Cerebellar cortex (tissue), 1 donor: ENCODE results near the gene S100A13.
A peak's percentile ranks its signal among the peaks of the same experiment; 100 is the strongest.

Experiments
- DNase-seq: peaks from one replicate; pipeline ENCODE4 v3.0.0-alpha.2; 2015; ENCODE audit warnings: low spot score

Gene S100A13

GRCh38 chr1:153626477-153626903 lies 815 bp downstream of the S100A13 start:
- DNase-seq: no peak

- DNase-seq: no peak
Measured at GRCh38 chr1:153624965-153625611, 2.2 kb downstream of the S100A13 start.

GRCh38 chr1:153623101-153623500 lies 4.2 kb downstream of the S100A13 start:
- DNase-seq: no peak

- DNase-seq: no peak
Measured at GRCh38 chr1:153619171-153619570, 8.1 kb downstream of the S100A13 start.

DNA sequence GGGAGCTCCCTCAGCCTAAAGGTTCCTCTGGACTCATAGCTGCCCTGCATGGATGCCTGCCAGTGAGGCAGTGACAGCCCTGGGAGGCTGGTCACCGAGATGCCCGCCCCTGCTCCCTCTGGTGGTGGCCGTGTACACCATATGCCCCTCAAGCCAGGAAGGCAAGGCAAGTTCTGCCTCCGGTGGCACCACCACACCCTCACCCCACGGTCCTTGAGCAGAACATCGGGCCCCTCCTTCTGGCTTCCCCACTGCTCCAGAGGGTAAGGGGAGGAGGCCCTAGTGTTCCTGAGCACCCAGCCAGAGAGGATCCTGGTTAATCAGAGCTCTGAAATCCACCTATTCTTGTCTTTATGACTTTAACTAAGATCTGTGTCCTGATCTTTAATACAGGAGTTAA lies 9.6 kb downstream of the S100A13 start:
- DNase-seq: peak; percentile 52

DNA sequence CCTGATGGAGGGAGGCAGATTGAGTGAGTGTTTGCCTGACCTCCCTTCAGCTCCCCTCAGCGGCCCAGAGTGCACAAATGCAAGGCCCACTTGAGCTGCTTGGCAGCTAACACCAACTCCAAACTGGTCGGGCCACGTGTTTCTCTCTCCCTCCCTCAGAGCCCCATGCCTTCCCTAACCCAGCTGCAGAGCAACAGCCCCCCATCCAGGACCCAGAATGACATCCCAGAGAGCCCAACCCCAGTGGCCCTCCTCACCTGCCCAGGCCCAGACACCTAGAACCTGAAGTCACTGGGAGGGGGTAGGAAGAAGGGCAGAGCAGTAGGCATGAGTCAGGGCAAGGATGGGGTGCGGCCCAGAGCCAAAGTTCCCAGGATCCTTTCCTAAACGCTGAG lies 10.4 kb downstream of the S100A13 start:
- DNase-seq: no peak

GRCh38 chr1:153616144-153616916 lies 11.0 kb downstream of the S100A13 start, which contains the start of gene S100A14:
S100A14 (minus strand) TSS chr1:153616325; CDS start chr1:153615858, 467 bp downstream.
- no peak for DNase-seq

- DNase-seq: no peak
Measured at GRCh38 chr1:153615406-153615805, 11.9 kb downstream of the S100A13 start.

GRCh38 chr1:153614906-153615305 lies 12.4 kb downstream of the S100A13 start:
- no peak for DNase-seq

GRCh38 chr1:153614189-153614900 lies 13.0 kb downstream of the S100A13 start:
- no peak for DNase-seq

DNA sequence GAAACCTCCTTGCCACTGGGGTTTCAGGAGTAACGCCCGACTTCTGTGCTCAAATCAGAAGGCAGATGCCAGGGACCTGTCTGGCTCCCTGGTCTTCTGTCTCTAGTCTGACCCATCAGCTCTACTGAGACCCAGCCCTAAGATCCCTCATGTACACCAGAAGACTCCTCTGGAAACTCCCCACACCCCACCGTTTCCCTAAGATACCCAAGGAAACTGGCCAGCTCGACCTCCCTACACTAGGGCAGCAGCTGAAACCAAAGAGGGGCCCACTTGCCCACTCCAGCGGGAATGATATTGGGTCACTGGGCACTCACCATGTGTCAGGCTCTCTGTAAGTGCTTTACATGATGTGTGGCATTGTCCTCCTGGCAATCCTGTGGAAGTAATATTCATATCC lies 13.9 kb downstream of the S100A13 start:
- no peak for DNase-seq

- DNase-seq: peak; percentile 44
Measured at GRCh38 chr1:153612755-153613331, 14.5 kb downstream of the S100A13 start, which contains the start of gene S100A16. S100A16 (minus strand) TSS chr1:153613137; CDS start chr1:153608151, 4,986 bp downstream.

DNA sequence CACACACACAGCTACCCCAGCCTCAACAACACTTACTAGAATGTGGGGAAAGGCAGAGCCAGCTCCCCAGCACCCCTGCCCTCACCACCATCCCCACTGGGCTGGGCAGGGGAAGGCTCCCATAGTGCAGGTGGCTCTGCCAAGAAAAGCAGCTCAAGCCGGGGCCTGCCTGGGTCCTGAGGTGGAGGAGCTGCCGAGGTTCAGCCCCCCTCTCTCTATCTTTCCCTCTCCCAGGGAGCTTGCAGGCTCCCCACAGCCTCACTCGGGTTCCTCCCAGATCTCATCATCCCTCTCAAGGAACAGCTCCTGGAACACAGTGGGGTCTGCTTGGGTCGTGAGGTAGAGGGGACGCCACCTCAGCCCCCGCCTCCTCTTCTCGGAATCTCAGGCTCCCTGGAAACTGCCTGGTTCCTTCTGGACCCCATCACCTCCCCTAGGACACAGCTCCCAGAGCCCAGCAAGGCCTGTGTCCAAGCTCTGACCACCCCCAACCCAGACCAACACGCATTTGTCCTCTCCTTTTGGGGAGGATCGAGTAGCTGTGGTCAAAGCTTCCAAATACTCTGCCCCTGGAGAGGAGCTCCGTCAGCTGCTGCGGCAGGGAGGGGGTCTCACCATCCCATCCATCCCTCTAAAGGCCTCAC lies 15.1 kb downstream of the S100A13 start:
- no peak for DNase-seq

GRCh38 chr1:153611356-153611755 lies 15.9 kb downstream of the S100A13 start:
- no peak for DNase-seq

DNA sequence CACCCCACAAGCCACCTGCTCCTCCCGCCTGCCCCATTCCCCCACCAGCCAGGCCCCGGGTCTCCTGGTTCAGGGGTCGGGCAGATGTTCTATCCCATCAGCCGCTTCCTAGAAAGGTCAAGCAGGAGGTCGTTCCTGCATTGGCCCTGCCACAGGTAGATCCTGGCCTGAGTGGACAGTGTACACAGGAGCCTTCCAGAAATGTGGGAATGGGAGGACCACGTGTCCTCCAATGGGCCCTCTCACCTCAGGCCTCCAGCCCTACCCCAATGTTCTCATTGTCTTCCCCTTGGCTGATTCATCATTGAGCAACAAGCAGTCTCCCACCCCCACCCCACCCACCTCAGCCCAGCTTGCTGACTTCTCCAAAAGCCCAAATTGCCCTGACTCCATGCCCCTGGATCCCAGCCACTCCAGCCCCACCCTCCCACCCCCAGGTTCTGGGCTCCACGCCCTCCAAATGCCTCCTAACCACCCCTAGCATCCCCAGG lies 16.4 kb downstream of the S100A13 start:
- DNase-seq: no peak

GRCh38 chr1:153610334-153610733 lies 17.0 kb downstream of the S100A13 start:
- DNase-seq: no peak

GRCh38 chr1:153609585-153609907 lies 17.8 kb downstream of the S100A13 start:
- no peak for DNase-seq

DNA sequence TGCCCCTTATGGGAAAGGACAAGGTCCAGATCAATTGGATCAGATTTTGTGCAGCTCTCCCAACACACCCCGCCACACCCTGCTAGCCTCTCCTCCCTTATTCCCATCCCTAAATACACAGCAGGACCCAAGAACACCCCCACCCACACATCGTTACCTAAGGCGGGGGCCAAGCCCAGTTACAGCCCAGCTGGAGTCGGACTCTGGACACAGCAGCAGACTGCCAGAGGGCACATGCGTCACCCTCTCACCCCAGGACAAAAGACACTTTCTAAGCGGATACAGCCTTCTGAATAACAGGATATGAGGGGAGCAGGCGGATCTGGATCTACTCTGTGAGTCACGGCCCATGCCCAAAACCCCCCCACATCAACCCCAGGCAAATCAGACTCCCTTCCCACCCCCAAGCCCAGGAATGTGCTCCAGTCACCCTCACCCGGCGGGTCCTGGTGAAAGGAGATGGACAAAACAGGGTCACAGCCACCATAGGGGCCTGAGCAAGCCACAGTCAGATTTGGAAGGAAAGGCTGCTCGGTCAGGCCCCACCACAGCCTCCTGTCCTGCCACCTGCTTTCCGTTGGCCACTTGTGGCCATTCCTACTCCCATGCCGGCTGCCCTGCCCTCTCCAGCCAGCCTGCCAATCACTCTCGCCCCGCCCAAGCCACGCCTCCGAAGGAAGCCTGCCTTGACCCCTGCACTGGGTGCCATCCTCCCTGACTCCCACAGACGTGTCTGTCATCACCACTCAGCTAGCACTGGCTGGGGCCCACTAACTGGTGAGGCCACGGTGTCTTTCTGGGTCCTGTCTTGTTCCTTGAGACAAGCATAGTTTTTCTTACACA lies 18.3 kb downstream of the S100A13 start:
- DNase-seq: no peak

DNA sequence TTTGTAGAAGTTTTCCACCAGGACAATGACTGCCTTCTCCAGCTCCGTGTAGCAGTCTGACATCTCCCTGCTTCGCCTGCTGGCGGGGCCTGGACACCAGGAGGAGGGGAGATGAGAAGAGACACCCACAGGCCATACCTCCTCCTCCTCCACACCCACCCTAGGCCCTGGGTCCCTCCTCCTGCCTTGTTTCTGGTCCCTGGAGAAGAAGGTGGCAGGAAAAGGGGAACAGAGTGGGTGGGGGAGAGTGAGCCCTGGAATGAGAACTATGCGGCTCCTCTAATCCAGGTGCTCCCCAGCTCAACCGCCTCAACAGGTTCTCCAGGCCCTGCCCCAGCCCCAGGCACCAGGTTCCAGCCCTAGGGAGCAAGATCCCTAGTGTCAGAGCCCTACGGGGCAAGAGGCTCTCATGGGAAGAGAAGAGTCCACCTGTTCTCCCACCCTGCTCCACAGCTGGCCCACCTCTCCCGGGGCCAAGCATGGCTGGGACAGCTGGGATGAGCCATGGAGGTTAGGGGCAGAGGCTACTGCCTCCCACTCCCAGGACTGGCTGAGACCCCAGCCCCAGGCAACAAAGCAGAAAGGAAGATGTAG lies 19.1 kb downstream of the S100A13 start:
- DNase-seq: no peak

DNA sequence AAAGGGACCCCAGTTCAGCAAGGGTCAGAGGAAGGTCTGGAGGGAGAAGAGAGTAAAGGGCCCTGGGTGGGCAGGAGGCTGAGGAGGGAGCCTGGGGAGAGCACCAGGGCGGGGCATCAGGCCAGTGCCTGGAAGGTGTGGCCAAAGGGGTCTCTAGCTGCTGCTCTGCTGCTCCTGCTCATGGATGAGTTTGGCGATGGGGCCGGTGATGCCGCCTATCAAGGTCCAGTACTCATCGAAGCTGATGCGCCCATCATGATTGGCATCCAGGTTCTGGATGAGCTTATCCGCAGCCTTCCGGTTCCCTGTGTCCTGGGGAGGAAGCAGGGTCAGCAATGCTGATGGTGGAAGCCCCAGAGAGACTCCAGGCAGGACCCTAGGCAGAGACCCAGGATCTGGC lies 19.9 kb downstream of the S100A13 start:
- no peak for DNase-seq

DNA sequence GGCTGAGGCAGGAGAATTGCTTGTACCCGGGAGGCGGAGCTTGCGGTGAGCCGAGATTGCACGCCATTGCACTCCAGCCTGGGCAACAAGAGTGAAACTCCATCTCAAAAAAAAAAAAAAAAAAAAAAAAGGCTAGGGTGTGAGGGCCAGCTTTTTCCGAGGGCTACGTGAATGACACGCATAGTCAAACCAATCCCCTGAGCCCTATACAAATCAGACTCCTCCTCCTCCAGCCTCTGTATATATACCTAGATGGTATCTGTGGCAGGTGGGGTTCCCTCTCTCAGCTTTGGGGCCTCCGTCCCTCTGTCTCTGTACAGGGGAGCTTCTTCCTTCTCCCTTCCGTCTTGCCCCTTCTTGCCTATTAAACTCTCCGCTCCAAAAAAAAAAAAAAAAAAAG lies 21.1 kb downstream of the S100A13 start:
- DNase-seq: no peak
